Cardiac fibroblast (primary cell): ENCODE results near the gene SPOP.
A peak's percentile ranks its signal among the peaks of the same experiment; 100 is the strongest.

ENCODE experiments used
- DNase-seq, 2 donors: peaks; one replicate each; pipeline versions ENCODE4 v3.0.0 to v3.0.0-alpha.2; 2010; ENCODE audit warnings: low read depth in 2 of 2
- H3K4me3 ChIP-seq, 2 donors: replicated peaks in 1 of 2; 1 replicate in 1 of 2; 2 replicates in 1 of 2; pipeline ENCODE4 v1.5.1; 2011; ENCODE audit warnings: low read depth in 2 of 2, low read length in 2 of 2, mild to moderate bottlenecking in 2 of 2, moderate library complexity in 1 of 2
- CTCF ChIP-seq: IDR thresholded peaks from one replicate; pipeline ENCODE4 v1.5.1; 2011; ENCODE audit warnings: low read depth, mild to moderate bottlenecking, low read length, inconsistent platforms

The SPOP gene

DNA sequence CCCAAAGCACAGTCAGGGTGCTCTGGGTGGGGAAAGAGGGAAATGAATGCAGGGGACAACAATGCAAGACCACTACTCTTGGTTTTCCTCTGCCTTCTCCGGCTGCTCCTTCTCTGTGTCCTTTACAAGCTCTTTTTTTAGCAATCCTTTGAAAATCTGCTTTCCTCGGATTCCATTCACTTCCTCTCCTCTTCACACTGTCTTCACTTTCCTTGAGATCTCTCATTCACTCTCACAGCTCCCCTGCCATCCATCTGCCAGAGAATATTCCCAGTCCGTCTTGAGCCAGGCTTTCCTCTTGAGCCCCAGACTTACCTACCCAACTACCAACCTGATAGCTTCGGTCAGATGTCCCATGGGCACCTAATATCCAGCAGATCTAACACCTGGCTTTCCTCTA is 11.0 kb upstream of the SPOP start:
- no peak for DNase-seq
- no peak overlapping the region for H3K4me3 ChIP-seq
- TF ChIP-seq CTCF, result no peak

DNA sequence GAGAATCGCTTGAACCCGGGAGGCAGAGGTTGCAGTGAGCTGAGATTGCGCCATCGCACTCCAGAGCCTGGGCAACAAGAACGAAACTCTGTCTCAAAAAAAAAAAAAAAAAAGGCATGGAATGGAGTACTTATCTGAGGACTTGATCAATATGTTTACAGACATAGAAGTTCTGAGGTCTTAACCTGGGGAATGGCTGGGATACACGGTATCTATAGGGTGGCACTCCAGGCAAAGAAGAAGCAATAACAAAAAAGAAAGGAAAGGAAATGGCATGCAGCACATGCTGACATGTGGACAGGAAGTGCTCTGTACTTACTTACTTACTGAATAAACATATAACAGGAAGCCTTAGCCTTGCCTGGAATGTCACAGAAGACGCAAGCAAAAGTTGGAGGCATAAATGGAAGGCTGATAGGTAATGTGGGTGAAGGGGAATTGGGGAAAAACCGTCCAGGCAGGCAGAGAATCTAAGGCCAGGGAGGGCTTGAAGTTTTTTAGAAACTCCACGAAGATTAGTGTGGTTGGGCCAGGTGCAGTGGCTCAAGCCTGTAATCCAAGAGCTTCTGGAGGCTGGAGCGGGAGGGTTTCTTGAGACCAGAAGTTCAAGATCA is 10.1 kb upstream of the SPOP start:
- peak; percentile 71 to 88 for DNase-seq
- H3K4me3 ChIP-seq, result no peak overlapping the region

DNA sequence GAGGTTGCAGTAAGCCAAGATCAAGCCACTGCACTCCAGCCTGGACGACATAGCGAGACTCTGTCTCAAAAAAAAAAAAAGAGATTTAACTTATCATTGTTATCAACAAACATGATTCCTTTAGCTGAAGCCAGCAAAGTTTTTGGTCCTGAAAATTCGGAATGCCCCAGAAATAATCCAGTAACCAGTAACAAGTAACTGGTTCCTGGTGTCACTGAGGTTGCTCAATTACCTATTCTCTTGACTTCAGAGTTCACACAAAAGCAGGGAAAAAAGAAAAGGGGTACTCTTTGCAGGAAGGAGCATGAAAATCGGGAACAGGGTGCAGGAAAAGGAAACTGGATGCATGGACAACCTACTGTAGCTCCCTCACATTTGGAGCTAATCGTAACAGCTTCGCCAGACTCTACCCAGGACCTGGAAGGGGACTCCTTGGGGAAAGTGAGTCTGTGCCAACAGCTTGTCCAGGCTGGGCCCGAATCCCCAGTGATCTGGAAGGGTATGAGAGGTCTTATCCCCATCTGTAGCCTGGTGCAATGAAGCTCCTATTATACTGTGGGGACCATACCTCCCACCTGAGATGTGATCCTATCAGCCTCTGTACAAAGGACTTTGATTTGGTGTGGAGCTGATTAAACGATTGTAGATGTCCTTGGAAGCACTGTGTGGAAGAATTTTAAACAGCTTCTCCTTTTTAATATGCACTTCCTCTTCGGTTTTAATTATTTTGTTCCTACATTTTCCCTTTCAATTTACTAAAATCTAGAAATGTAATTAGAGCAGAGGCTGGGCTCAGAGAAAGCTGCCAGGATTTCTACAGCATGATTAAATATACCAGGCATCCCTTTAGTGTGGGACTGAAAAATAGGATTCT is 3.4 kb upstream of the SPOP start:
- DNase-seq, result no peak
- no peak for TF ChIP-seq CTCF
- no peak overlapping the region for H3K4me3 ChIP-seq

More for the DNA sequence above, 10.1 kb upstream of the SPOP start:
- no peak for TF ChIP-seq CTCF

DNA sequence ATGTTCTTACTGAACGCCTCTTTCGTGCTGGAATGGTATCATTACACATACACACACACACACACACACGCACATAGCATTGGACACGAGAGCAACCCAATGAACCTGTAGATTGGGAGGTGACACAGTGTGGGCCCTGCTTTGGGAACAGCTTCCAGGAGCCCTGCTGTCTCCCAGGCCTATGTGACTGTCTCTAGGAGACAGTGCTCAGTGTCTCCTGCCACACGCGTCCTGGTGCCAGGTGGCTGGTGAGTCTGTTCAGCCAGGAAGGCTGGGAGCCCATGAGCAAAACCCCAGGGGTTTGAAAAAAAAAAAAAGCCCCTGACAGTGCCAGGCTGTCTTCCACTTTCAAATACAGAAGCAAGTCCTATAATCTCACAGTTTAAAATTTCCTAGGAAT is 2.4 kb upstream of the SPOP start:
- no peak overlapping the region for H3K4me3 ChIP-seq
- TF ChIP-seq CTCF, result no peak
- DNase-seq, result no peak

- peak overlapping the region; percentile 75 to 76 for H3K4me3 ChIP-seq
- no peak for TF ChIP-seq CTCF
- DNase-seq, result peak; percentile 94 to 97
Measured at GRCh38 chr17:49677134-49677932, 564 bp downstream of the SPOP start.

DNA sequence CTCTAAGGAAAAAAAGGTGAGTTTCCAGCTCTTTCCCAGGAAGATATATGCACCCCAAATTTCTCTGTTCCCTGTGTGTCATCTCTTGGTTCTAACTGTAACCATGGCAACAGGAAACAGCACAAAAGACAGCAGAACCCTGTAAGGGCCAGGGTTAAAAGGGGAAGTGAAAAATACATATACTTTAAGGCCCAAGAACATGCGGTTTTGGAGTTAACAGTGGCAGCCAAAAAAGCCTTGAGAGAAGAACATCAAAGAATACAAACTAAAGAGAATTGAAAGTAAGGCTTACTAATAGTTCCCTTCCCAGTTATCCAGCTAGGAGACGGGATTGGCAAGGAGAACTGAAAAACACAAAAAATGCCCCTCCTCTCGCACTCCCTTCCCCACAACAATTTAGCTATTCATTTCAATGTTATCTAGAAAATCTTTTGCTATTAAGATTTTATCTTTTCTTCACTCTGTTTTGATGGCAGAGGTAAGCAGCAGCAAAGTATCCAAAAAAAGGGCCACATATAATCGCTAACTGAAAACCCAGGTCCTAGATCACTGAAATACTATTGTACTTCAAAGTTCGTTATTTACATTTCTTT is 1.5 kb downstream of the SPOP start:
- H3K4me3 ChIP-seq, result peak overlapping the region; percentile 75 to 76
- DNase-seq, result peak; percentile 62 to 64
- TF ChIP-seq CTCF, result no peak
